Caco-2 (cell line): ENCODE results near the gene ATP8B4. TPM values are rescaled to one million over a fixed set of nuclear protein-coding genes. Genes with fewer than 3 reads are reported as not detected.

Experiments used
- BruUV-seq: library from RNA; stranded (reverse); fragments of 400-500 nt; replicated peaks from 2 replicates; lab custom pipeline; 2021; lab: Mats Ljungman, UMichigan
- CTCF ChIA-PET: fragments of 300-600 bp; sonication (Branson Sonifier 250); formaldehyde crosslinking; loops from one replicate; lab custom pipeline; 2022; ENCODE audit warnings: antibody characterized with exemption; lab: Charles Lee
- POLR2A ChIA-PET: fragments of 300-600 bp; sonication (Branson Sonifier 250); formaldehyde crosslinking; loops from one replicate; lab custom pipeline; 2022; ENCODE audit warnings: antibody characterized with exemption; lab: Charles Lee
- DNase-seq, 2 experiments: peaks; one replicate each; pipeline versions ENCODE4 v3.0.0 to v3.0.0-alpha.2; 2020 to 2022
- H3K27me3 ChIP-seq: replicated peaks from 2 replicates; pipeline ENCODE4 v1.6.0; 2011; ENCODE audit warnings: low read length; ENCODE audit not compliant: control insufficient read depth, insufficient read depth
- H3K36me3 ChIP-seq: 2 replicates; pipeline ENCODE4 v1.5.1; 2011; ENCODE audit warnings: low read length; ENCODE audit not compliant: control insufficient read depth, insufficient read depth
- H3K4me1 ChIP-seq: fragments of 250-450 bp; sonication (Bioruptor Pico); 2 replicates; pipeline ENCODE4 v1.5.1; 2020; ENCODE audit warnings: mild to moderate bottlenecking
- H3K4me3 ChIP-seq: 2 replicates; pipeline ENCODE4 v1.5.1; 2011; ENCODE audit warnings: low read depth, mild to moderate bottlenecking, control low read depth, low read length
- H3K9me3 ChIP-seq: fragments of 250-450 bp; sonication (Bioruptor Pico); 2 replicates; pipeline ENCODE4 v1.5.1; 2020; ENCODE audit warnings: mild to moderate bottlenecking, moderate library complexity
- H3K27ac Mint-ChIP-seq: one replicate; pipeline ENCODE4 v1.8.0; 2022; ENCODE audit warnings: mixed read lengths; ENCODE audit not compliant: unreplicated experiment
- H3K27me3 Mint-ChIP-seq: one replicate; pipeline ENCODE4 v1.8.0; 2022; ENCODE audit warnings: mixed read lengths; ENCODE audit not compliant: insufficient read depth, unreplicated experiment
- H3K36me3 Mint-ChIP-seq: one replicate; pipeline ENCODE4 v1.8.0; 2022; ENCODE audit warnings: mild to moderate bottlenecking, mixed read lengths; ENCODE audit not compliant: insufficient read depth, unreplicated experiment
- H3K4me1 Mint-ChIP-seq: one replicate; pipeline ENCODE4 v1.8.0; 2022; ENCODE audit warnings: low read depth, mixed read lengths; ENCODE audit not compliant: unreplicated experiment
- H3K4me3 Mint-ChIP-seq: one replicate; pipeline ENCODE4 v1.8.0; 2022; ENCODE audit warnings: mild to moderate bottlenecking, moderate library complexity, mixed read lengths; ENCODE audit not compliant: unreplicated experiment
- H3K9me3 Mint-ChIP-seq: one replicate; pipeline ENCODE4 v1.8.0; 2022; ENCODE audit warnings: mixed read lengths; ENCODE audit not compliant: unreplicated experiment
- intact Hi-C: fragments of 100-400 bp; cut with micrococcal nuclease; formaldehyde crosslinking; loops from one replicate; pipeline ENCODE4 v1.10.0; 2022; ENCODE audit not compliant: unreplicated experiment
- total RNA-seq: library from RNA; stranded (reverse); gene quantifications from 2 replicates; pipeline ENCODE4 v1.2.3, GENCODE V29; 2022
- TF ChIP-seq, protein P1 (sequence below), 2 experiments: fragments of 200-600 bp in 1 of 2; IDR thresholded peaks; 1 replicate in 1 of 2; 2 replicates in 1 of 2; pipeline versions ENCODE4 v1.5.1 to v1.8.0; 2011 to 2022; ENCODE audit warnings: antibody characterized with exemption in 1 of 2, control low read depth in 1 of 2, inconsistent platforms in 1 of 2, low read depth in 1 of 2, low read length in 1 of 2, mild to moderate bottlenecking in 1 of 2, moderate library complexity in 1 of 2; ENCODE audit not compliant: insufficient read depth in 1 of 2, severe bottlenecking in 1 of 2, unreplicated experiment in 1 of 2

ATP8B4 gene
- total RNA-seq, 1 experiment from 2014 or later = 0.57 TPM

DNA sequence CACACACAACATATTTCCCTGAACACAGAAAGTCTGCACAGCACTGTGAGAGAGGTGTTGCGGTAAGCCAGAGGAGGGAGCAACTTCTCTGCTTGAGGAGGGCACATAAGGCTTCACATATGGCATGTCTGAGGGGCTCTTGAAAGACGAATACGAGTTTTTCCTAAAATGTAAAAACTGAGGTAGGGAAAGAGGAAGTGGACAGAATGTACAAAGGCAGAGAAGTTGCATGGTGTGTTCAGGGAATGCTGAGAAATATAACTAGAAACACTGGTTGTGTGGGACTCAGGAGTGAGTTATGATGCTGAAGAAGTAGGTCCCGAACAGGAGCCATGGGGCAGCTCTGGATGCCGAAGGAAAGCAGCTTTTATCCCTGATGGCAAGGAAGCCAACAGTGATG is 22.8 kb upstream of the ATP8B4 start:
- no peaks in the 10 kb centered on the region for H3K9me3 ChIP-seq
- DNase-seq = no peak
- TF ChIP-seq, protein P1, sequence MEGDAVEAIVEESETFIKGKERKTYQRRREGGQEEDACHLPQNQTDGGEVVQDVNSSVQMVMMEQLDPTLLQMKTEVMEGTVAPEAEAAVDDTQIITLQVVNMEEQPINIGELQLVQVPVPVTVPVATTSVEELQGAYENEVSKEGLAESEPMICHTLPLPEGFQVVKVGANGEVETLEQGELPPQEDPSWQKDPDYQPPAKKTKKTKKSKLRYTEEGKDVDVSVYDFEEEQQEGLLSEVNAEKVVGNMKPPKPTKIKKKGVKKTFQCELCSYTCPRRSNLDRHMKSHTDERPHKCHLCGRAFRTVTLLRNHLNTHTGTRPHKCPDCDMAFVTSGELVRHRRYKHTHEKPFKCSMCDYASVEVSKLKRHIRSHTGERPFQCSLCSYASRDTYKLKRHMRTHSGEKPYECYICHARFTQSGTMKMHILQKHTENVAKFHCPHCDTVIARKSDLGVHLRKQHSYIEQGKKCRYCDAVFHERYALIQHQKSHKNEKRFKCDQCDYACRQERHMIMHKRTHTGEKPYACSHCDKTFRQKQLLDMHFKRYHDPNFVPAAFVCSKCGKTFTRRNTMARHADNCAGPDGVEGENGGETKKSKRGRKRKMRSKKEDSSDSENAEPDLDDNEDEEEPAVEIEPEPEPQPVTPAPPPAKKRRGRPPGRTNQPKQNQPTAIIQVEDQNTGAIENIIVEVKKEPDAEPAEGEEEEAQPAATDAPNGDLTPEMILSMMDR (IDR thresholded peaks at IDR 0.05; ENCODE audit: insufficient read depth in 1 of 2, low read depth in 1 of 2, low read length in 1 of 2, severe bottlenecking in 1 of 2, unreplicated experiment in 1 of 2) = no peak
- POLR2A ChIA-PET = no interaction called here
- H3K27me3 Mint-ChIP-seq = no peaks in the 10 kb centered on the region
- H3K27me3 ChIP-seq = no peaks in the 10 kb centered on the region
- no peaks in the 10 kb centered on the region for H3K36me3 ChIP-seq
- CTCF ChIA-PET = no interaction called here
- intact Hi-C loops = loop anchor here (10.0 kb wide), 1 partner anchor 997 kb away; no protein-coding TSS in a partner anchor
- H3K27ac Mint-ChIP-seq = no peak overlapping the region
- no peaks in the 10 kb centered on the region for H3K36me3 Mint-ChIP-seq
- H3K4me1 Mint-ChIP-seq = no peaks in the 10 kb centered on the region
- no peaks in the 10 kb centered on the region for H3K9me3 Mint-ChIP-seq
- BruUV-seq = no TSS peak
- H3K4me1 ChIP-seq = no peaks in the 10 kb centered on the region
- H3K4me3 Mint-ChIP-seq = no peak overlapping the region
- no peak overlapping the region for H3K4me3 ChIP-seq

DNA sequence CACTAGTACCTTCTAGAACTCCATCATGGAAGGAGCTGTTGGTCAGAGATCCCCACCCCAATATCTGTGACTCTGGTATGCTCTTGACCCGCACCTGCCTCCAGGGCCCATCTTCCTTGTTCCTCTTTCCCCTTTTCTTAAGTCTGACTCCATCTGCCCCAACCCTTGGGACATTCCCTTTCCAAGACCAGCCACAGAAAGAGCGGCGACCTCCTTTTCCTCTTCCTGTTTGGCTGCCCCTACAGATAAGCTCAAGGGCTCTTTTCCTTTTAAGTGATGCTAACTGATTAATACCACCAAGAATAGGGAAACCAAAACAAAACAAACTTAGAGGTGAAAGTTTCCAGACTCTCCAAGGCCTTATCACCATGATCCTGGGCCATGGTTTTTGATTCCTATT is 21.9 kb upstream of the ATP8B4 start:
- Mint-ChIP-seq H3K27me3 (no peaks in the 10 kb centered on the region), H3K4me1 (no peaks in the 10 kb centered on the region), H3K4me3 (no peak overlapping the region), H3K9me3 (no peaks in the 10 kb centered on the region), H3K36me3 (no peaks in the 10 kb centered on the region), H3K27ac (no peak overlapping the region)
- ChIA-PET CTCF (no interaction called here), POLR2A (no interaction called here)
- intact Hi-C loops = loop anchor here (10.0 kb wide), 1 partner anchor 996 kb away; no protein-coding TSS in a partner anchor
- no TSS peak for BruUV-seq
- H3K36me3 ChIP-seq = no peaks in the 10 kb centered on the region
- H3K4me1 ChIP-seq = no peaks in the 10 kb centered on the region
- H3K27me3 ChIP-seq = no peaks in the 10 kb centered on the region
- H3K4me3 ChIP-seq = no peak overlapping the region
- TF ChIP-seq, protein P1 (IDR thresholded peaks at IDR 0.05; ENCODE audit: insufficient read depth in 1 of 2, low read depth in 1 of 2, low read length in 1 of 2, severe bottlenecking in 1 of 2, unreplicated experiment in 1 of 2) = no peak
- H3K9me3 ChIP-seq = no peaks in the 10 kb centered on the region
- DNase-seq = no peak

DNA sequence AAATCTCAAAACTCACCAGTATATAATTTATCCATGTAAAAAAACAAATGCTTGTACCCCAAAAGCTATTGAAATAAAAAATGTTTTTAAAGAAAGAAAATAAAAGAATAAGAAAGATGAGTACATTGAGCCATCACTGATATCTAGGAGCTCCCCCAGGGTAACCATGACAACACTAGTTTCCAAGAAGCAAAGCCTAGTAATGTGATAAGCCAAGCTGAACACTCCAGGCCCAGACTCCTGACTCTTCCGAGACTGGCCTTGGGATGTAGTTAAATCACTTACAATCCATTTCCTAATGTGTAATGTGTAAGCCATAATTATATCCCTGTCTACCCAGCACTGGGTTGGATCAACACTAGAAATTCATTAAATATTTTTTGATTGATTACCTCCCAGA is 21.1 kb upstream of the ATP8B4 start:
- no peaks in the 10 kb centered on the region for H3K4me1 Mint-ChIP-seq
- no TSS peak for BruUV-seq
- CTCF ChIA-PET = no interaction called here
- H3K36me3 Mint-ChIP-seq = no peaks in the 10 kb centered on the region
- no peak overlapping the region for H3K4me3 Mint-ChIP-seq
- H3K4me3 ChIP-seq = no peak overlapping the region
- DNase-seq = no peak
- no peaks in the 10 kb centered on the region for H3K9me3 ChIP-seq
- H3K9me3 Mint-ChIP-seq = no peaks in the 10 kb centered on the region
- POLR2A ChIA-PET = no interaction called here
- H3K27me3 Mint-ChIP-seq = no peaks in the 10 kb centered on the region
- intact Hi-C loops = loop anchor here (10.0 kb wide), 1 partner anchor 995 kb away; no protein-coding TSS in a partner anchor
- TF ChIP-seq, protein P1 (IDR thresholded peaks at IDR 0.05; ENCODE audit: insufficient read depth in 1 of 2, low read depth in 1 of 2, low read length in 1 of 2, severe bottlenecking in 1 of 2, unreplicated experiment in 1 of 2) = no peak
- H3K27ac Mint-ChIP-seq = no peak overlapping the region
- H3K4me1 ChIP-seq = no peaks in the 10 kb centered on the region
- H3K27me3 ChIP-seq = no peaks in the 10 kb centered on the region
- H3K36me3 ChIP-seq = no peaks in the 10 kb centered on the region
